GM12878 (cell line): ENCODE measurements around the gene CSNK1G1. TPM values are rescaled to one million over a fixed set of nuclear protein-coding genes. Genes with fewer than 3 reads are reported as not detected.

Experiments used
- BRCA1 ChIP-seq: IDR thresholded peaks from 2 replicates; pipeline ENCODE4 v1.6.1; 2011; ENCODE audit warnings: low read depth, low read length, improper control_type of control experiment
- CBFB ChIP-seq: IDR thresholded peaks from 2 replicates; pipeline ENCODE4 v1.6.1; 2016; ENCODE audit warnings: antibody characterized with exemption, low read depth
- CUX1 ChIP-seq: IDR thresholded peaks from 2 replicates; pipeline ENCODE4 v1.6.1; 2012; ENCODE audit warnings: improper control_type of control experiment, low read depth, low read length; ENCODE audit not compliant: insufficient replicate concordance
- E4F1 ChIP-seq: fragments of 450-650 bp; IDR thresholded peaks from 2 replicates; pipeline ENCODE4 v1.6.1; 2018; ENCODE audit warnings: borderline replicate concordance, mild to moderate bottlenecking; ENCODE audit not compliant: partially characterized antibody
- EED ChIP-seq: sonication (generic); IDR thresholded peaks from 2 replicates; pipeline ENCODE4 v1.6.1; 2016; ENCODE audit warnings: antibody characterized with exemption, low read depth
- EP300 ChIP-seq, 2 experiments: fragments of 150-350 bp in 1 of 2; IDR thresholded peaks; 2 replicates each; pipeline ENCODE4 v1.6.1; 2011 to 2012; ENCODE audit warnings: low read depth in 2 of 2, low read length in 2 of 2, borderline replicate concordance in 1 of 2, improper control_type of control experiment in 1 of 2, inconsistent platforms in 1 of 2; ENCODE audit not compliant: control insufficient read depth in 1 of 2
- NR2C1 ChIP-seq: fragments of 450-650 bp; IDR thresholded peaks from 2 replicates; pipeline ENCODE4 v1.6.1; 2017; ENCODE audit warnings: antibody characterized with exemption, mild to moderate bottlenecking, moderate library complexity
- SP1 ChIP-seq: IDR thresholded peaks from one replicate; pipeline ENCODE4 v1.6.1; 2011; ENCODE audit warnings: low read depth, low read length
- SRF ChIP-seq, 2 experiments: IDR thresholded peaks; 2 replicates each; pipeline ENCODE4 v1.6.1; 2011; ENCODE audit warnings: low read depth in 2 of 2, low read length in 2 of 2, mild to moderate bottlenecking in 1 of 2, moderate library complexity in 1 of 2
- TAF1 ChIP-seq: IDR thresholded peaks from 2 replicates; pipeline ENCODE4 v1.6.1; 2011; ENCODE audit warnings: mild to moderate bottlenecking, low read depth, low read length, borderline replicate concordance
- ZSCAN29 ChIP-seq: fragments of 450-650 bp; IDR thresholded peaks from 2 replicates; pipeline ENCODE4 v1.6.1; 2017; ENCODE audit warnings: mild to moderate bottlenecking, moderate library complexity
- polyA plus RNA-seq, 11 experiments: library from polyadenylated mRNA; depleted of rRNA in 4 of 11; unstranded in 6 of 11; stranded (reverse) in 5 of 11; fragments of >200 nt; fragmentation: Nextera tagmentation in 4 of 11; fragmentation: Illumina TruSeq in 1 of 11; extraction: Ambion mirVana in 4 of 11; extraction: Trizol in 1 of 11; gene quantifications; 1 replicate in 1 of 11; 2 replicates in 10 of 11; pipeline versions ENCODE4 v1.2.1 to v1.2.3, GENCODE V29; 2011 to 2016; ENCODE audit warnings: inconsistent platforms in 2 of 11, missing spikeins in 2 of 11, low read depth in 1 of 11
- total RNA-seq, 4 experiments: library from RNA; depleted of rRNA in 3 of 4; stranded (reverse); fragments of >200 nt in 3 of 4; fragmentation: Illumina TruSeq in 1 of 4; extraction: Trizol in 1 of 4; gene quantifications; 2 replicates each; pipeline versions ENCODE4 v1.2.1 to v1.2.3, GENCODE V29; 2013 to 2021
- TF ChIP-seq, protein P1 (sequence below): fragments of 150-350 bp; IDR thresholded peaks from 2 replicates; pipeline ENCODE4 v1.6.1; 2014; ENCODE audit warnings: mild to moderate bottlenecking, low read depth, low read length
- TF ChIP-seq, protein P2 (sequence below): IDR thresholded peaks from 2 replicates; pipeline ENCODE4 v1.6.1; 2012; ENCODE audit warnings: mild to moderate bottlenecking, low read depth, low read length

CSNK1G1 gene
- total and polyA plus RNA-seq, 10 of the 15 experiments (the other 5 are each of a cell fraction or from before 2014, with no cell fraction given) = 6.1 to 23.4 (median 15.3) TPM

DNA sequence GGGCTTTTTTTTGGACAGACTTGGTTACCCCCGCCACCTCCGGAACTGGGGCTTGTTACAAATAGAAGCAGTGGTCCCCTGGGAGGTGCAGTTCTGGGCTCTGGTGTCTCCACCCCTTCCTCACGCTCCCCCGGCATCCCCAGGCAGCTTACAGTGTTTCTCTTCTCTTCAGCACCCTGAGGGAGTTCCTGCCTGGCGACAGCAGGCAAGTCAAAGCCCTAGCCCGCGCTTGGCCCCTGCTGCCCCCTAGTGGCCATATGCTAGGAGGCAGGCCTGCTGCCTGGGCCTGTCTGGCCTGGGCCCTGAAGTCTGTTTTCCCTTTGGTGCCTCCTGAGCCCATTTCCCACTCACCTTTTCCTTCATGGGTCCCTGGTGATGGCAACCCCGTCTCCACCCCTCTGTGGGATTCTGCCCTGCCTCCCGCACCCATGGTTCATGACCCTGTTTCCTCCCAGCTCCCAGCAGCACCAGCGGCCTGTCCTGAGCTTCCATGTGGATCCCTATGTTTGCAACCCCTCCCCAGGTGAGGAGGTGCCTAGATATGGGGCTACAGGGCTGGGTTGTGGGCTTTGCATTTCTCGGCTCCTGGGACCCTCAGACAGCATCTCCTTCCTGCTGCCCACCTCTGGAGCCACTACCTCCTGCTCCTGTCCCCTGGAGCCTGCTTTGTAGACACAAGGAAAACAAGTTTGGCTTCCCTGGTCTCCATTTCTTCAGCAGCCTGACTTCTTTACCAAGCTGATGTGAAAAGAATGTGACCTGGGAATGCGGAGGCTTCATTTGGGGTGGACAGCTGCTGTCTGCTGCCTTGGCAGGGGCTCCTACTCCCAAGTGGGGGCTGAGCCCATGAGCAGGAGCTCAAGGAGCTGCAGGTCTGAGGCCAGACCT is 202.2 kb downstream of the CSNK1G1 start (continued):
- no peak; the same call in 1 of the 2 replicates for TF ChIP-seq EED
- TF ChIP-seq BRCA1 = no peak
- TF ChIP-seq E4F1 = no peak
- no peak for TF ChIP-seq EP300 (IDR thresholded peaks at IDR 0.05; ENCODE audit: borderline replicate concordance in 1 of 2, control insufficient read depth in 1 of 2, low read depth in 2 of 2, low read length in 2 of 2)
- TF ChIP-seq, protein P1, sequence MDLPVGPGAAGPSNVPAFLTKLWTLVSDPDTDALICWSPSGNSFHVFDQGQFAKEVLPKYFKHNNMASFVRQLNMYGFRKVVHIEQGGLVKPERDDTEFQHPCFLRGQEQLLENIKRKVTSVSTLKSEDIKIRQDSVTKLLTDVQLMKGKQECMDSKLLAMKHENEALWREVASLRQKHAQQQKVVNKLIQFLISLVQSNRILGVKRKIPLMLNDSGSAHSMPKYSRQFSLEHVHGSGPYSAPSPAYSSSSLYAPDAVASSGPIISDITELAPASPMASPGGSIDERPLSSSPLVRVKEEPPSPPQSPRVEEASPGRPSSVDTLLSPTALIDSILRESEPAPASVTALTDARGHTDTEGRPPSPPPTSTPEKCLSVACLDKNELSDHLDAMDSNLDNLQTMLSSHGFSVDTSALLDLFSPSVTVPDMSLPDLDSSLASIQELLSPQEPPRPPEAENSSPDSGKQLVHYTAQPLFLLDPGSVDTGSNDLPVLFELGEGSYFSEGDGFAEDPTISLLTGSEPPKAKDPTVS = no peak
- TF ChIP-seq TAF1 = no peak
- TF ChIP-seq SRF (IDR thresholded peaks at IDR 0.05; ENCODE audit: low read depth in 2 of 2, low read length in 2 of 2) = no peak
- TF ChIP-seq ZSCAN29 = no peak
- TF ChIP-seq CBFB = peak; percentile 41; the same call in 1 of the 2 replicates
- TF ChIP-seq, protein P2, sequence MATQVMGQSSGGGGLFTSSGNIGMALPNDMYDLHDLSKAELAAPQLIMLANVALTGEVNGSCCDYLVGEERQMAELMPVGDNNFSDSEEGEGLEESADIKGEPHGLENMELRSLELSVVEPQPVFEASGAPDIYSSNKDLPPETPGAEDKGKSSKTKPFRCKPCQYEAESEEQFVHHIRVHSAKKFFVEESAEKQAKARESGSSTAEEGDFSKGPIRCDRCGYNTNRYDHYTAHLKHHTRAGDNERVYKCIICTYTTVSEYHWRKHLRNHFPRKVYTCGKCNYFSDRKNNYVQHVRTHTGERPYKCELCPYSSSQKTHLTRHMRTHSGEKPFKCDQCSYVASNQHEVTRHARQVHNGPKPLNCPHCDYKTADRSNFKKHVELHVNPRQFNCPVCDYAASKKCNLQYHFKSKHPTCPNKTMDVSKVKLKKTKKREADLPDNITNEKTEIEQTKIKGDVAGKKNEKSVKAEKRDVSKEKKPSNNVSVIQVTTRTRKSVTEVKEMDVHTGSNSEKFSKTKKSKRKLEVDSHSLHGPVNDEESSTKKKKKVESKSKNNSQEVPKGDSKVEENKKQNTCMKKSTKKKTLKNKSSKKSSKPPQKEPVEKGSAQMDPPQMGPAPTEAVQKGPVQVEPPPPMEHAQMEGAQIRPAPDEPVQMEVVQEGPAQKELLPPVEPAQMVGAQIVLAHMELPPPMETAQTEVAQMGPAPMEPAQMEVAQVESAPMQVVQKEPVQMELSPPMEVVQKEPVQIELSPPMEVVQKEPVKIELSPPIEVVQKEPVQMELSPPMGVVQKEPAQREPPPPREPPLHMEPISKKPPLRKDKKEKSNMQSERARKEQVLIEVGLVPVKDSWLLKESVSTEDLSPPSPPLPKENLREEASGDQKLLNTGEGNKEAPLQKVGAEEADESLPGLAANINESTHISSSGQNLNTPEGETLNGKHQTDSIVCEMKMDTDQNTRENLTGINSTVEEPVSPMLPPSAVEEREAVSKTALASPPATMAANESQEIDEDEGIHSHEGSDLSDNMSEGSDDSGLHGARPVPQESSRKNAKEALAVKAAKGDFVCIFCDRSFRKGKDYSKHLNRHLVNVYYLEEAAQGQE = no peak
- no peak for TF ChIP-seq NR2C1
- TF ChIP-seq SP1 = no peak
- TF ChIP-seq CUX1 = no peak
